ENCODE results near the gene PGAP1. TPM values are rescaled to one million over a fixed set of nuclear protein-coding genes. Genes with fewer than 3 reads are reported as not detected.

The PGAP1 gene
- total RNA-seq, 1 experiment from 2014 or later = 3.5 TPM

- CTCF ChIA-PET = interaction anchor here (0.5 kb wide), 1 partner anchor 583 kb away, joined by 3 read pairs; no protein-coding TSS in a partner anchor
Measured at GRCh38 chr2:196849895-196850294, 76.6 kb downstream of the PGAP1 start.

GRCh38 chr2:196846295-196846694 is 80.2 kb downstream of the PGAP1 start:
- Histone ChIP-seq H3K79me2 (ENCODE audit: low read length) (no peaks in the 10 kb centered on the region), H3K27ac (ENCODE audit: low read length) (no peak overlapping the region), H4K20me1 (ENCODE audit: low read length) (no peaks in the 10 kb centered on the region), H3K4me1 (ENCODE audit: insufficient read depth, low read length) (0 out of 2 replicates have a peak, but pooled peaks cover 2% of the 10 kb centered on the region), H3K9ac (ENCODE audit: low read length) (no peak overlapping the region), H3K9me2 (replicated peaks; ENCODE audit: low read length) (no peaks in the 10 kb centered on the region), H3K4me2 (ENCODE audit: low read length) (no peak overlapping the region), H3K4me3 (ENCODE audit: low read length) (no peak overlapping the region), H2AFZ (ENCODE audit: low read length) (no peak overlapping the region), H3K36me3 (ENCODE audit: low read depth, low read length) (peaks cover 7% of the 10 kb centered on the region; the same call in 1 of the 2 replicates), H3K27me3 (ENCODE audit: low read length) (no peaks in the 10 kb centered on the region), H3F3A (ENCODE audit: low read length, unreplicated experiment) (no peaks in the 10 kb centered on the region), H3K9me3 (ENCODE audit: low read length) (no peaks in the 10 kb centered on the region)
- ChIA-PET POLR2A (ENCODE audit: unreplicated experiment) (no interaction called here), CTCF (no interaction called here)
- ATAC-seq = no peak
- DNase-seq = no peak
- BruUV-seq (replicated peaks) = no TSS peak
- intact Hi-C loops (cut with micrococcal nuclease) = no loop called here
- TF ChIP-seq EZH2 (IDR thresholded peaks at IDR 0.05; ENCODE audit: low read length, unreplicated experiment) (no peak), CTCF (conservative IDR thresholded peaks at IDR 0.05; ENCODE audit: low read depth, low read length) (no peak), EZH2phosphoT487 (IDR thresholded peaks at IDR 0.05; ENCODE audit: borderline replicate concordance, low read length) (no peak)

More at GRCh38 chr2:196849895-196850294, 76.6 kb downstream of the PGAP1 start:
- Histone ChIP-seq H3K9me3 (ENCODE audit: low read length) (no peaks in the 10 kb centered on the region), H3K4me1 (ENCODE audit: insufficient read depth, low read length) (0 out of 2 replicates have a peak, but pooled peaks cover 3% of the 10 kb centered on the region), H3K9ac (ENCODE audit: low read length) (no peak overlapping the region), H3K9me2 (replicated peaks; ENCODE audit: low read length) (no peaks in the 10 kb centered on the region), H3K79me2 (ENCODE audit: low read length) (no peaks in the 10 kb centered on the region), H2AFZ (ENCODE audit: low read length) (no peak overlapping the region), H3K4me2 (ENCODE audit: low read length) (no peak overlapping the region), H3K4me3 (ENCODE audit: low read length) (no peak overlapping the region), H3K27me3 (ENCODE audit: low read length) (no peaks in the 10 kb centered on the region), H3K27ac (ENCODE audit: low read length) (no peak overlapping the region), H3K36me3 (ENCODE audit: low read depth, low read length) (0 out of 2 replicates have a peak, but pooled peaks cover 4% of the 10 kb centered on the region), H3F3A (ENCODE audit: low read length, unreplicated experiment) (no peaks in the 10 kb centered on the region), H4K20me1 (ENCODE audit: low read length) (no peaks in the 10 kb centered on the region)
- POLR2A ChIA-PET (ENCODE audit: unreplicated experiment) = no interaction called here
- intact Hi-C loops (cut with micrococcal nuclease) = loop anchor here (1.0 to 5.0 kb wide), 3 partner anchors 77 to 528 kb away; partner anchors contain the start of gene PGAP1
- no TSS peak for BruUV-seq (replicated peaks)
- TF ChIP-seq CTCF (conservative IDR thresholded peaks at IDR 0.05; ENCODE audit: low read depth, low read length) (peak; percentile 68), EZH2 (IDR thresholded peaks at IDR 0.05; ENCODE audit: low read length, unreplicated experiment) (no peak)
- DNase-seq = peak; percentile 50
- peak; percentile 96 for ATAC-seq

- Histone ChIP-seq H3K9me3 (ENCODE audit: low read length) (no peaks in the 10 kb centered on the region), H2AFZ (ENCODE audit: low read length) (no peak overlapping the region), H3K36me3 (ENCODE audit: low read depth, low read length) (peaks cover 7% of the 10 kb centered on the region; the same call in 1 of the 2 replicates), H3K27ac (ENCODE audit: low read length) (no peak overlapping the region), H3K9ac (ENCODE audit: low read length) (no peak overlapping the region), H3K4me3 (ENCODE audit: low read length) (no peak overlapping the region), H4K20me1 (ENCODE audit: low read length) (no peaks in the 10 kb centered on the region), H3K4me2 (ENCODE audit: low read length) (no peak overlapping the region), H3K9me2 (replicated peaks; ENCODE audit: low read length) (no peaks in the 10 kb centered on the region), H3K27me3 (ENCODE audit: low read length) (no peaks in the 10 kb centered on the region), H3F3A (ENCODE audit: low read length, unreplicated experiment) (no peaks in the 10 kb centered on the region), H3K79me2 (ENCODE audit: low read length) (no peaks in the 10 kb centered on the region), H3K4me1 (ENCODE audit: insufficient read depth, low read length) (no peaks in the 10 kb centered on the region)
- DNase-seq = no peak
- intact Hi-C loops (cut with micrococcal nuclease) = no loop called here
- no peak for ATAC-seq
- ChIA-PET POLR2A (ENCODE audit: unreplicated experiment) (no interaction called here), CTCF (no interaction called here)
- BruUV-seq (replicated peaks) = no TSS peak
- TF ChIP-seq CTCF (conservative IDR thresholded peaks at IDR 0.05; ENCODE audit: low read depth, low read length) = no peak
- TF ChIP-seq EZH2phosphoT487 (IDR thresholded peaks at IDR 0.05; ENCODE audit: borderline replicate concordance, low read length) = no peak
- no peak for TF ChIP-seq EZH2 (IDR thresholded peaks at IDR 0.05; ENCODE audit: low read length, unreplicated experiment)
Measured at GRCh38 chr2:196845371-196845770, 81.1 kb downstream of the PGAP1 start.

Measured in PC-3 (cell line).